ENCODE results near the gene TMEM74B.

DNA sequence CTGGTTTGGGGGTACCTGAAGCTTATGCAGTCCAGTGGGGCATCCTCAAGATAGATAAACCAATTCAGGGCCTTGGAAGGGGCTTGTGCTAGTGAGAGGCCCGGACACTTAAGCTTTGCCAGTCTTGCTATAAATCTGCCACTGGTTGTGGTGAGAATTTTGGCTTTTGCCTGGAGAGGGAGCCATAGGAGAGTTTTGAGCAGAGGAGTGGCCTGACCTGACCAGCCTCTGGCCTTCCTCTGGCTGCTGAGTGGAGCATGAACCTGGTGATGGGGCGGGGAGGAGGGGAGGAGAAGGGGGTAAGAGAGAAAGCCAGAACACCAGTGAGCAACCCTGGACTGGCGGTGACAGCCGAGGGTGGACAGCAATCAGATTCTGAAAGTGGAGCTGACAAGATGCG lies 7.1 kb downstream of the TMEM74B start:
- TF ChIP-seq, protein P1, sequence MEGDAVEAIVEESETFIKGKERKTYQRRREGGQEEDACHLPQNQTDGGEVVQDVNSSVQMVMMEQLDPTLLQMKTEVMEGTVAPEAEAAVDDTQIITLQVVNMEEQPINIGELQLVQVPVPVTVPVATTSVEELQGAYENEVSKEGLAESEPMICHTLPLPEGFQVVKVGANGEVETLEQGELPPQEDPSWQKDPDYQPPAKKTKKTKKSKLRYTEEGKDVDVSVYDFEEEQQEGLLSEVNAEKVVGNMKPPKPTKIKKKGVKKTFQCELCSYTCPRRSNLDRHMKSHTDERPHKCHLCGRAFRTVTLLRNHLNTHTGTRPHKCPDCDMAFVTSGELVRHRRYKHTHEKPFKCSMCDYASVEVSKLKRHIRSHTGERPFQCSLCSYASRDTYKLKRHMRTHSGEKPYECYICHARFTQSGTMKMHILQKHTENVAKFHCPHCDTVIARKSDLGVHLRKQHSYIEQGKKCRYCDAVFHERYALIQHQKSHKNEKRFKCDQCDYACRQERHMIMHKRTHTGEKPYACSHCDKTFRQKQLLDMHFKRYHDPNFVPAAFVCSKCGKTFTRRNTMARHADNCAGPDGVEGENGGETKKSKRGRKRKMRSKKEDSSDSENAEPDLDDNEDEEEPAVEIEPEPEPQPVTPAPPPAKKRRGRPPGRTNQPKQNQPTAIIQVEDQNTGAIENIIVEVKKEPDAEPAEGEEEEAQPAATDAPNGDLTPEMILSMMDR (conservative IDR thresholded peaks at IDR 0.05) = no peak
- no peak for TF ChIP-seq ZFX (IDR thresholded peaks at IDR 0.05)
